Stomach (tissue), 9 donors: ENCODE data around the gene HIVEP1. TPM values are rescaled to one million over a fixed set of nuclear protein-coding genes. Genes with fewer than 3 reads are reported as not detected.

Source experiments
- DNase-seq, 2 donors: peaks; one replicate each; pipeline versions ENCODE4 v3.0.0 to v3.0.0-alpha.2; 2013 to 2019
- H3K27ac ChIP-seq, 5 donors: fragments of 200-600 bp in 4 of 5; sonication (generic) in 4 of 5; one replicate each; pipeline ENCODE4 v1.5.1; 2013 to 2019; ENCODE audit warnings: mild to moderate bottlenecking in 1 of 5, moderate library complexity in 1 of 5
- H3K27me3 ChIP-seq, 3 donors: fragments of 200-600 bp; sonication (generic); one replicate each; pipeline ENCODE4 v1.5.1; 2017 to 2019; ENCODE audit warnings: mixed run types in 1 of 3
- H3K36me3 ChIP-seq, 4 donors: fragments of 200-600 bp; sonication (generic); 1 replicate in 3 of 4; 2 replicates in 1 of 4; pipeline ENCODE4 v1.5.1; 2016 to 2019
- H3K4me1 ChIP-seq, 4 donors: fragments of 200-600 bp; sonication (generic); one replicate each; pipeline ENCODE4 v1.5.1; 2016 to 2019
- H3K4me3 ChIP-seq, 4 donors: fragments of 200-600 bp; sonication (generic) in 3 of 4; one replicate each; pipeline ENCODE4 v1.5.1; 2016 to 2019; ENCODE audit warnings: mild to moderate bottlenecking in 1 of 4
- H3K9me3 ChIP-seq, 4 donors: fragments of 200-600 bp; sonication (generic); one replicate each; pipeline ENCODE4 v1.5.1; 2016 to 2019
- EP300 ChIP-seq: sonication (generic); formaldehyde crosslinking; IDR thresholded peaks from one replicate; pipeline ENCODE4 v1.6.1; 2017; ENCODE audit warnings: antibody characterized with exemption
- POLR2A ChIP-seq, 4 donors: fragments of 450-650 bp; IDR thresholded peaks; one replicate each; pipeline ENCODE4 v1.6.1; 2016; ENCODE audit warnings: antibody characterized with exemption in 4 of 4, control low read depth in 2 of 4, mild to moderate bottlenecking in 1 of 4, moderate library complexity in 1 of 4
- POLR2AphosphoS5 ChIP-seq, 3 donors: sonication (generic); formaldehyde crosslinking; IDR thresholded peaks; one replicate each; pipeline ENCODE4 v1.6.1; 2016; ENCODE audit warnings: antibody characterized with exemption in 3 of 3
- WGBS, 5 donors: extraction: QIAGEN DNeasy Blood & Tissue Kit in 3 of 5; methylation state at CpG; one replicate each; pipeline versions ENCODE4 v1.1.5 to v1.1.7; 2013 to 2018; 5-methylcytosine and 5-hydroxymethylcytosine counted together
- intact Hi-C: fragments of 100-400 bp; cut with DNase I; formaldehyde crosslinking; loops from one replicate; pipeline ENCODE4 v1.15.1; 2023; ENCODE audit warnings: low total_unique reads
- polyA plus RNA-seq, 3 donors: library from polyadenylated mRNA; stranded (reverse); fragments of 200-250 nt; gene quantifications; one replicate each; pipeline ENCODE4 v1.2.3, GENCODE V29; 2013
- total RNA-seq, 5 donors: library from RNA; depleted of rRNA; stranded (reverse); fragments of >200 nt; gene quantifications; one replicate each; pipeline versions ENCODE4 v1.1.0 to v1.2.3, GENCODE V29; 2014 to 2016
- TF ChIP-seq, protein P1 (sequence below), 7 experiments: fragments of 450-650 bp in 4 of 7; fragments of 200-600 bp in 3 of 7; sonication (generic) in 3 of 7; IDR thresholded peaks; one replicate each; pipeline ENCODE4 v1.5.1; 2016 to 2019; ENCODE audit warnings: antibody characterized with exemption in 7 of 7, control low read depth in 2 of 7, mild to moderate bottlenecking in 1 of 7
- donor health status: healthy with polysubstance abuse.
- donor health status: Bipolar disorder and iron deficiency.
- donor health status: healthy.

Gene HIVEP1
- total and polyA plus RNA-seq, 8 donors: 2.0 to 19.6 (median 14.1) TPM

GRCh38 chr6:12158686-12159415 lies 146.7 kb downstream of the HIVEP1 start:
- H3K4me3 ChIP-seq: no peak overlapping the region
- H3K27me3 ChIP-seq: no peaks in the 10 kb centered on the region
- TF ChIP-seq, protein P1, sequence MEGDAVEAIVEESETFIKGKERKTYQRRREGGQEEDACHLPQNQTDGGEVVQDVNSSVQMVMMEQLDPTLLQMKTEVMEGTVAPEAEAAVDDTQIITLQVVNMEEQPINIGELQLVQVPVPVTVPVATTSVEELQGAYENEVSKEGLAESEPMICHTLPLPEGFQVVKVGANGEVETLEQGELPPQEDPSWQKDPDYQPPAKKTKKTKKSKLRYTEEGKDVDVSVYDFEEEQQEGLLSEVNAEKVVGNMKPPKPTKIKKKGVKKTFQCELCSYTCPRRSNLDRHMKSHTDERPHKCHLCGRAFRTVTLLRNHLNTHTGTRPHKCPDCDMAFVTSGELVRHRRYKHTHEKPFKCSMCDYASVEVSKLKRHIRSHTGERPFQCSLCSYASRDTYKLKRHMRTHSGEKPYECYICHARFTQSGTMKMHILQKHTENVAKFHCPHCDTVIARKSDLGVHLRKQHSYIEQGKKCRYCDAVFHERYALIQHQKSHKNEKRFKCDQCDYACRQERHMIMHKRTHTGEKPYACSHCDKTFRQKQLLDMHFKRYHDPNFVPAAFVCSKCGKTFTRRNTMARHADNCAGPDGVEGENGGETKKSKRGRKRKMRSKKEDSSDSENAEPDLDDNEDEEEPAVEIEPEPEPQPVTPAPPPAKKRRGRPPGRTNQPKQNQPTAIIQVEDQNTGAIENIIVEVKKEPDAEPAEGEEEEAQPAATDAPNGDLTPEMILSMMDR (IDR thresholded peaks at IDR 0.05): no peak
- TF ChIP-seq POLR2AphosphoS5 (IDR thresholded peaks at IDR 0.05): no peak
- TF ChIP-seq EP300: no peak
- no peak for TF ChIP-seq POLR2A (IDR thresholded peaks at IDR 0.05)
- no peaks in the 10 kb centered on the region for H3K4me1 ChIP-seq
- peaks cover 7 to 30% (median 29%) of the 10 kb centered on the region in 4 donors for H3K36me3 ChIP-seq
- no peaks in the 10 kb centered on the region for H3K9me3 ChIP-seq
- intact Hi-C loops: no loop called here
- no peak overlapping the region for H3K27ac ChIP-seq
- 97 to 98% (median 98%) methylated on average over 16 of the region's 16 CpGs for WGBS, 5 donors
- no peak for DNase-seq

DNA sequence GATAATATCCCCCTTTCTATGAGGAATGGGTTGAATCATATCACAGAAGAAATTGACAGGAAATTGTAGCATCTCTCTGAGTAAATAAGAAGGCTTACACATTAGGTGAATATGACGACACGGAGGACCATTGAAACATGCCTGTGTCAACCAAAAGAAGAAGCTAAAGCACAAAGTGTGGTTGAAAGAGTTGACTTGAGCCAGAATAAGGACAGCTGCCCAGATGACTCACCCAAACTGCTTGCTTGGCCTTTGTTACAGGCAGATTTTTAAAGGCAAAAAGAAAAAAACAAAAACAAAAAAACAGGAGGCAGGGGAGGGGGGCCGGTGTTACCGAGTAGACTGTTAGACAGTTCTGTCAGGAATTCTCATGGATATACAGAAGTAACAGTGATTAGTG lies 148.2 kb downstream of the HIVEP1 start:
- H3K27ac ChIP-seq: peak overlapping the region in 2 of 5 donors; percentile 11 to 21
- H3K27me3 ChIP-seq: no peaks in the 10 kb centered on the region
- H3K36me3 ChIP-seq: peaks cover 7 to 44% (median 35%) of the 10 kb centered on the region in 4 donors
- H3K4me1 ChIP-seq: no peaks in the 10 kb centered on the region
- intact Hi-C loops: no loop called here
- TF ChIP-seq EP300: no peak
- TF ChIP-seq, protein P1 (IDR thresholded peaks at IDR 0.05): no peak
- no peak for TF ChIP-seq POLR2AphosphoS5 (IDR thresholded peaks at IDR 0.05)
- H3K4me3 ChIP-seq: no peak overlapping the region
- WGBS, 5 donors: 70 to 85% (median 76%) methylated on average over 4 of the region's 4 CpGs
- no peaks in the 10 kb centered on the region for H3K9me3 ChIP-seq
- no peak for DNase-seq

DNA sequence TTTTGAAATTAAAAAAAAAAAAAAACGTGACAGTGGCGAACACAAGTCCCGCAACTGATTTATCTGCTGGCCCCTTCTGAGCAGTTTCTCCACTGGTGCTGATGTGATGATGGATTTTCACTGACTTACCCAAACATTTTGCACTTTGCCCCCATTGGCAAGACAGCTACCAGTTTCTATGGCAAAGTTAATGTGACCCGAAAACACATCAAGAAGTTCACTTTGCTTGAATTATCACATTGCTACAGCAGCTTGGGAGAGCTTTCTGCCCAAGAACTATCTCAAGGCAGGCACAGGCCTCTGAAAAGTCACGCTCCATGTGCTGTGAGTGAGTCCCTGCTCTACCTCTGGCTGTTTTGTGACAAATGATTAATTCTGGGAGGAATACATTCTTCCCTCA lies 150.1 kb downstream of the HIVEP1 start:
- intact Hi-C loops: no loop called here
- Histone ChIP-seq H3K4me3 (no peak overlapping the region), H3K9me3 (no peaks in the 10 kb centered on the region), H3K27ac (no peak overlapping the region), H3K4me1 (no peaks in the 10 kb centered on the region), H3K36me3 (peaks cover 7 to 49% (median 35%) of the 10 kb centered on the region in 4 donors), H3K27me3 (no peaks in the 10 kb centered on the region)
- DNase-seq: no peak
- TF ChIP-seq EP300 (no peak), POLR2AphosphoS5 (IDR thresholded peaks at IDR 0.05) (no peak), POLR2A (IDR thresholded peaks at IDR 0.05) (no peak)
- TF ChIP-seq, protein P1 (IDR thresholded peaks at IDR 0.05): no peak
- WGBS, 5 donors: 93 to 99% (median 98%) methylated on average over 5 of the region's 5 CpGs

DNA sequence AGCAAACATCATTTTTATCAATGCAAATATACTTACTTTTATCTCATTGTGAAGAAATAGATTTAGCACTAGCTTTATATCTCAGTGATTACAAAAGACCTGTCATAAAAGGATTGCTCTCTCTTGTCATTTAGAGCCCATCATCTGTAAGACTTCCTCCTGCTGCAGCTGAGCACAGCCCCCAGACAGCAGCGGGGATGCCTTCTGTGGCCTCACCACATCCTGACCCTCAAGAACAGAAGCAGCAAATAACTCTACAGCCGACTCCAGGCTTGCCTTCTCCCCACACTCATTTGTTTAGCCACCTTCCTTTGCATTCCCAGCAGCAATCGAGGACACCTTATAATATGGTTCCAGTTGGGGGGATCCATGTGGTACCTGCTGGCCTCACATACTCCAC lies 151.0 kb downstream of the HIVEP1 start:
- DNase-seq: peak in 1 of 2 donors; percentile 40
- Histone ChIP-seq H3K4me1 (no peaks in the 10 kb centered on the region), H3K36me3 (peaks cover 7 to 49% (median 35%) of the 10 kb centered on the region in 4 donors), H3K4me3 (no peak overlapping the region), H3K27me3 (no peaks in the 10 kb centered on the region), H3K9me3 (no peaks in the 10 kb centered on the region), H3K27ac (no peak overlapping the region)
- 69 to 88% (median 84%) methylated on average over 3 of the region's 3 CpGs for WGBS, 5 donors
- intact Hi-C loops: no loop called here
- no peak for TF ChIP-seq EP300
- no peak for TF ChIP-seq POLR2A (IDR thresholded peaks at IDR 0.05)
